ENCODE results near the gene MRRF.

MRRF gene

DNA sequence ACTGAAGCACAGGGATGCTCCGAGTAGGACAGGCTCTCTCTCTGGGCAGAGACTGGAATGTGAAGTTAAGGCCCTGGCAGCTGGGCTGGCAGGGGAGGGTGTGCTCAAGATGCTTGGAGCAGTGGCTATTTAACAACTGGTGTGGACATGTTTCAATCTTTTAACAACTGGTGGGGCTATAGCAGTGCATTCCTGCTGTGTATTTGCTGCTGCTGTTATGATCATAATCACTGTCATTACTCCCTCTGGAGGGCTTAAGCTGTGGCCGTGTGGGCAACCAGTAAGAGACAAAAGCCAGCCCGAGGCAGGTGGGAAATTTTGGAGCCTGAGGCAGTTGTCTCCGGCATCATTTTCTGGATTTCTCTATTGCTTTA lies 72.9 kb downstream of the MRRF start:
- no peak for DNase-seq (ENCODE audit: extremely low spot score)
- ChIA-PET POLR2A (no interaction called here), CTCF (no interaction called here)
- TF ChIP-seq SUZ12 (IDR thresholded peaks at IDR 0.05): no peak
- no peak for TF ChIP-seq ZNF384 (IDR thresholded peaks at IDR 0.05)
- TF ChIP-seq ARNT (IDR thresholded peaks at IDR 0.05): no peak

DNA sequence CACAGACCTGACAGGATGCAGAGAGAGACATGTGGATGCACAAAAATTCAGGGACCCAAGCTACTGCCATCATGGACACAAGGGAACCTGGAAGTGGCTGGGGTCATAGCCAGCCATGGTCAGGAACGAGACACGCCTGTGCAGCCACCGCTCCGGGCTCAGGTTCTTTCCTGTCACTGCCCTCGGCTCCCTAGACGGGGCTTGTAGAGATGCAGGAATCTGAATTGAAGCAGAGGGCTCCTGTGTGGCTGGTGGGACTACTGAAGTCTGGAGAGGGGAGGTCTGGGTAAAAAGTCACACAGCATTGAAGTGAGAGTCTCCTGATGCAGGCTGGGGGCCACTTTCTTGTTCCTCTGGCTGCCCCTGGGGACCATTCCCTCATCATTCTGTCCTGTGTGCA lies 73.9 kb downstream of the MRRF start:
- ChIA-PET POLR2A (no interaction called here), CTCF (interaction anchor here (0.6 kb wide), 1 partner anchor 71 kb away, joined by 3 read pairs; no protein-coding TSS in a partner anchor)
- DNase-seq (ENCODE audit: extremely low spot score): no peak
- no peak for TF ChIP-seq BHLHE40 (IDR thresholded peaks at IDR 0.05; ENCODE audit: borderline replicate concordance)
- TF ChIP-seq FOXK2 (IDR thresholded peaks at IDR 0.05): no peak
- TF ChIP-seq NFRKB (IDR thresholded peaks at IDR 0.05): no peak
- no peak for TF ChIP-seq FOXM1 (IDR thresholded peaks at IDR 0.05; ENCODE audit: borderline replicate concordance)
- no peak for TF ChIP-seq LEF1 (IDR thresholded peaks at IDR 0.05; ENCODE audit: borderline replicate concordance)
- TF ChIP-seq ARNT (IDR thresholded peaks at IDR 0.05): no peak
- no peak for TF ChIP-seq CTBP1 (IDR thresholded peaks at IDR 0.05; ENCODE audit: borderline replicate concordance)
- TF ChIP-seq TARDBP (IDR thresholded peaks at IDR 0.05): no peak
- no peak for TF ChIP-seq L3MBTL2 (conservative IDR thresholded peaks at IDR 0.05)
- TF ChIP-seq SP1 (IDR thresholded peaks at IDR 0.05): no peak
- TF ChIP-seq SUZ12 (IDR thresholded peaks at IDR 0.05): no peak
- TF ChIP-seq, protein P1, sequence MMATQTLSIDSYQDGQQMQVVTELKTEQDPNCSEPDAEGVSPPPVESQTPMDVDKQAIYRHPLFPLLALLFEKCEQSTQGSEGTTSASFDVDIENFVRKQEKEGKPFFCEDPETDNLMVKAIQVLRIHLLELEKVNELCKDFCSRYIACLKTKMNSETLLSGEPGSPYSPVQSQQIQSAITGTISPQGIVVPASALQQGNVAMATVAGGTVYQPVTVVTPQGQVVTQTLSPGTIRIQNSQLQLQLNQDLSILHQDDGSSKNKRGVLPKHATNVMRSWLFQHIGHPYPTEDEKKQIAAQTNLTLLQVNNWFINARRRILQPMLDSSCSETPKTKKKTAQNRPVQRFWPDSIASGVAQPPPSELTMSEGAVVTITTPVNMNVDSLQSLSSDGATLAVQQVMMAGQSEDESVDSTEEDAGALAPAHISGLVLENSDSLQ (IDR thresholded peaks at IDR 0.05): no peak
- no peak for TF ChIP-seq ZNF384 (IDR thresholded peaks at IDR 0.05)
- TF ChIP-seq HDGF (IDR thresholded peaks at IDR 0.05; ENCODE audit: borderline replicate concordance): no peak
- no peak for TF ChIP-seq ELF4 (IDR thresholded peaks at IDR 0.05)

DNA sequence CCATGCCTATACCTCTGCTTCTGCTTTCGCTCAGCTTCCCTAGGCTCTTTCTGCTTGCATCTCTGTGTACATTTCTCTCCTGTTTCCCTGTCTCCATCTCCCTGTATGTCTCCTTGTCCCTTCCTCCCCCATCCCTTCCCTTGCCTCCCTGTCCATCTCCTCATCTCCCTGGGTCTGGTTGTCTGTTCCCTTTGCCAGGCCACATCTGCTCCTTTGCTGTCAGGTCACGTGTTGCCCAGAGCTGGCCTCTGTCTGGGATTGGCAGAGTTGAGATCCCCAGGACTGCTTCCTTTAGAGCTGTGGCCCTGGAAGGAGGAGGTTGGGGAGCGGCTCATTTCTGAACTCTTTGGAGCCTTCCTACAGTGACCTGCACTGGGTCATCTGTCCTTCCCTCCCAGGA lies 74.3 kb downstream of the MRRF start:
- no peak for DNase-seq (ENCODE audit: extremely low spot score)
- ChIA-PET CTCF (interaction anchor here (0.6 to 1.0 kb wide), 2 partner anchors 72 to 213 kb away, joined by 3 read pairs; no protein-coding TSS in a partner anchor), POLR2A (no interaction called here)
- no peak for TF ChIP-seq HDGF (IDR thresholded peaks at IDR 0.05; ENCODE audit: borderline replicate concordance)
- TF ChIP-seq FOXK2 (IDR thresholded peaks at IDR 0.05): no peak
- TF ChIP-seq, protein P1 (IDR thresholded peaks at IDR 0.05): no peak
- no peak for TF ChIP-seq BHLHE40 (IDR thresholded peaks at IDR 0.05; ENCODE audit: borderline replicate concordance)
- no peak for TF ChIP-seq LEF1 (IDR thresholded peaks at IDR 0.05; ENCODE audit: borderline replicate concordance)
- no peak for TF ChIP-seq L3MBTL2 (conservative IDR thresholded peaks at IDR 0.05)
- no peak for TF ChIP-seq ZNF384 (IDR thresholded peaks at IDR 0.05)
- TF ChIP-seq ARNT (IDR thresholded peaks at IDR 0.05): no peak
- TF ChIP-seq FOXM1 (IDR thresholded peaks at IDR 0.05; ENCODE audit: borderline replicate concordance): no peak
- TF ChIP-seq CTBP1 (IDR thresholded peaks at IDR 0.05; ENCODE audit: borderline replicate concordance): no peak
- TF ChIP-seq NFRKB (IDR thresholded peaks at IDR 0.05): no peak
- TF ChIP-seq ELF4 (IDR thresholded peaks at IDR 0.05): no peak
- TF ChIP-seq FOXA1 (IDR thresholded peaks at IDR 0.05): no peak
- no peak for TF ChIP-seq TARDBP (IDR thresholded peaks at IDR 0.05)
- no peak for TF ChIP-seq SP1 (IDR thresholded peaks at IDR 0.05)
- TF ChIP-seq SUZ12 (IDR thresholded peaks at IDR 0.05): no peak

DNA sequence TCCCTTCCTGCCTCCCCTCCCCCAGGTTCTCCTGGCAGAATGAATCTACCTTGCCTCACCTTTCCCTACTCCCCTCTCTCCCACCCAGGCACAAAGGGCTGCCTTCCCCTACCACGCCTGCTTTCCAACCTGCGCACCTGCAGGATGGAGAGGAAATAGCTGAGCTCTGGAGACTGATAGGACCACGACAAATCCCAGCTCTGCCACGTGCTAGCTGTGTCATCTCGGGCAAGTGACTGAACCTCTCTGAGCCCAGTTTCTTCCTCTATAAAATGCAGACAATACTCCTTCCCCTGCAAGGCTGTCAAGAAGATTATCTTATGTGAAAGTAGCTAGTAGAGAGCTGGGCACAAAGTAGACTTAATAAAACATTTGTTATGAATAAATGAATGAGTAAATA lies 74.9 kb downstream of the MRRF start:
- TF ChIP-seq, protein P1 (IDR thresholded peaks at IDR 0.05): no peak
- TF ChIP-seq ELF4 (IDR thresholded peaks at IDR 0.05) (no peak), LEF1 (IDR thresholded peaks at IDR 0.05; ENCODE audit: borderline replicate concordance) (no peak), CTBP1 (IDR thresholded peaks at IDR 0.05; ENCODE audit: borderline replicate concordance) (no peak), ARNT (IDR thresholded peaks at IDR 0.05) (no peak), SP1 (IDR thresholded peaks at IDR 0.05) (no peak), TARDBP (IDR thresholded peaks at IDR 0.05) (no peak), SUZ12 (IDR thresholded peaks at IDR 0.05) (no peak), NFRKB (IDR thresholded peaks at IDR 0.05) (no peak), ZNF384 (IDR thresholded peaks at IDR 0.05) (no peak), FOXK2 (IDR thresholded peaks at IDR 0.05) (no peak), FOXM1 (IDR thresholded peaks at IDR 0.05; ENCODE audit: borderline replicate concordance) (no peak), L3MBTL2 (conservative IDR thresholded peaks at IDR 0.05) (no peak), HDGF (IDR thresholded peaks at IDR 0.05; ENCODE audit: borderline replicate concordance) (no peak), FOXA1 (IDR thresholded peaks at IDR 0.05) (no peak), BHLHE40 (IDR thresholded peaks at IDR 0.05; ENCODE audit: borderline replicate concordance) (no peak)
- no peak for DNase-seq (ENCODE audit: extremely low spot score)
- POLR2A ChIA-PET: no interaction called here
- CTCF ChIA-PET: interaction anchor here (1.0 kb wide), 1 partner anchor 214 kb away, joined by 3 read pairs; no protein-coding TSS in a partner anchor

DNA sequence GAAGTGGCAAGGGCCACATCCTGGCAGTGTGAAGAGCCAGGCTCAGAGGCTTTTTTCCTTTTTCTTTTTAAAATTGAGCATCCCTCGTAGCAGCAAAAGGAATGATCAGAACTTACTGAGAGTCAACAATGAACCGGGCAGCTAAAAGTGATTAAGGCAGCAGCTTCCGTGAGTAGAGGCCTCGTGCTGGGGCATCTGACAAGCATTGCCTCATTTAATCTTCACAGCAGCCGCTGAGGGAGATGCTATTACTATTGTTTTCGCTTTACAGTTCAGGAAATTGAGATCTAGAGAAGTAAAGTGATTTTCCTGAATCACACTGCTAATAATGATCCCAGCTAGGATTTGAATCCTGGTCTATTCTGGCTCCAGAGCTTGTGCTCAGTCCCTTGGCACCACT lies 75.5 kb downstream of the MRRF start:
- TF ChIP-seq L3MBTL2 (conservative IDR thresholded peaks at IDR 0.05) (no peak), ARNT (IDR thresholded peaks at IDR 0.05) (no peak), BHLHE40 (IDR thresholded peaks at IDR 0.05; ENCODE audit: borderline replicate concordance) (no peak), SP1 (IDR thresholded peaks at IDR 0.05) (no peak), HDGF (IDR thresholded peaks at IDR 0.05; ENCODE audit: borderline replicate concordance) (no peak), LEF1 (IDR thresholded peaks at IDR 0.05; ENCODE audit: borderline replicate concordance) (no peak), TARDBP (IDR thresholded peaks at IDR 0.05) (no peak), NFRKB (IDR thresholded peaks at IDR 0.05) (no peak), CTBP1 (IDR thresholded peaks at IDR 0.05; ENCODE audit: borderline replicate concordance) (no peak), FOXM1 (IDR thresholded peaks at IDR 0.05; ENCODE audit: borderline replicate concordance) (no peak), ZNF384 (IDR thresholded peaks at IDR 0.05) (no peak)
- TF ChIP-seq, protein P1 (IDR thresholded peaks at IDR 0.05): no peak
- no peak for DNase-seq (ENCODE audit: extremely low spot score)
- ChIA-PET CTCF (interaction anchor here (1.0 kb wide), 2 partner anchors 10 to 214 kb away, joined by 3 read pairs; no protein-coding TSS in a partner anchor), POLR2A (no interaction called here)
